GM18858 (cell line): ENCODE measurements around the gene POLN.

ENCODE experiments used
- ATAC-seq: cut with Tn5 transposase; IDR thresholded peaks from one replicate; pipeline ENCODE4 v1.9.1; 2021; ENCODE audit not compliant: unreplicated experiment

POLN gene

GRCh38 chr4:2126309-2127043, 115.4 kb downstream of the POLN start:
- no peak for ATAC-seq

- no peak for ATAC-seq
These were observed 116.1 kb downstream of the POLN start for GRCh38 chr4:2125831-2126230.

GRCh38 chr4:2125023-2125422, 116.9 kb downstream of the POLN start:
- ATAC-seq = no peak

- no peak for ATAC-seq
These were observed 125.1 kb downstream of the POLN start for GRCh38 chr4:2116687-2117400.

GRCh38 chr4:2105559-2105958, 136.4 kb downstream of the POLN start:
- ATAC-seq = no peak

- no peak for ATAC-seq
These were observed 137.2 kb downstream of the POLN start for GRCh38 chr4:2104556-2105345.

- no peak for ATAC-seq
These were observed 137.9 kb downstream of the POLN start for GRCh38 chr4:2103843-2104547.

GRCh38 chr4:2103127-2103842, 138.6 kb downstream of the POLN start:
- no peak for ATAC-seq

GRCh38 chr4:2102045-2102883, 139.7 kb downstream of the POLN start:
- no peak for ATAC-seq

GRCh38 chr4:2101346-2102044, 140.4 kb downstream of the POLN start:
- ATAC-seq = no peak

- ATAC-seq = no peak
These were observed 145.8 kb downstream of the POLN start for GRCh38 chr4:2096073-2096609.

- no peak for ATAC-seq
These were observed 146.5 kb downstream of the POLN start for GRCh38 chr4:2095236-2096072.

GRCh38 chr4:2094545-2094944, 147.4 kb downstream of the POLN start:
- no peak for ATAC-seq

GRCh38 chr4:2093265-2093664, 148.7 kb downstream of the POLN start:
- no peak for ATAC-seq

- ATAC-seq = no peak
These were observed 149.3 kb downstream of the POLN start for GRCh38 chr4:2092669-2093053.

GRCh38 chr4:2091990-2092668, 149.8 kb downstream of the POLN start:
- ATAC-seq = no peak

GRCh38 chr4:2090642-2091041, 151.3 kb downstream of the POLN start:
- no peak for ATAC-seq
